Measurements from ENCODE around the gene RNF13. TPM values are rescaled to one million over a fixed set of nuclear protein-coding genes. Genes with fewer than 3 reads are reported as not detected.
"Not testable (repeated sequence)": the region's sequence is repeated elsewhere in the genome, so short reads cannot be mapped to it uniquely, and the experiment has no call there.

RNF13 gene
- total RNA-seq, 2 donors from 2014 or later, result 51.9 to 84.0 TPM

DNA sequence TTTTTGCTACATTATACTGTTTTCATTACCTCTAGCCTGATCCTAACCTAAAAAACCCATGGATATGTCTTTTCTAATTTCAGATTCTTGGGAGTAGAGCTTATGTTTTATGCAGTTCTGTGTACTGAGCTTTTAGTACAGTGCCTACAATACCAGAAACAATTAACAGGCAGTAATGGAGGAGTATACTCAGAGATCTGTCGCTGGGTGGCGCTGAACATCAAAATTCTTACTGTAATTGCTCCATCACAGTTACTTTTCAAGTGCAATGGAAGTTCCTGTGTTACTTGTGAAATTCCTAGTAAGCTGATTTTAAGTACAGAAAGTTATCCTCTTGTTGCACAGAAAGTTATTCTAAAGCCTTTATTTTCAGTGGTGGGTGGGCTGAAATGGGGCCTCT lies 66.9 kb downstream of the RNF13 start:
- Histone ChIP-seq H3K27ac (no peak overlapping the region), H3K27me3 (replicated peaks; ENCODE audit: insufficient read depth) (no peaks in the 10 kb centered on the region), H3K4me3 (no peak overlapping the region), H3K4me1 (ENCODE audit: control insufficient read depth in 1 of 2, low read depth in 2 of 2) (peaks cover 0 to 11% of the 10 kb centered on the region in 2 donors), H3K36me3 (no peaks in the 10 kb centered on the region), H3K9me3 (no peaks in the 10 kb centered on the region)
- DNase-seq (ENCODE audit: low spot score), result no peak
- ATAC-seq (ENCODE audit: insufficient number of reproducible peaks, low FRiP score, low read depth), result peak; percentile 41
- TF ChIP-seq, protein P1, sequence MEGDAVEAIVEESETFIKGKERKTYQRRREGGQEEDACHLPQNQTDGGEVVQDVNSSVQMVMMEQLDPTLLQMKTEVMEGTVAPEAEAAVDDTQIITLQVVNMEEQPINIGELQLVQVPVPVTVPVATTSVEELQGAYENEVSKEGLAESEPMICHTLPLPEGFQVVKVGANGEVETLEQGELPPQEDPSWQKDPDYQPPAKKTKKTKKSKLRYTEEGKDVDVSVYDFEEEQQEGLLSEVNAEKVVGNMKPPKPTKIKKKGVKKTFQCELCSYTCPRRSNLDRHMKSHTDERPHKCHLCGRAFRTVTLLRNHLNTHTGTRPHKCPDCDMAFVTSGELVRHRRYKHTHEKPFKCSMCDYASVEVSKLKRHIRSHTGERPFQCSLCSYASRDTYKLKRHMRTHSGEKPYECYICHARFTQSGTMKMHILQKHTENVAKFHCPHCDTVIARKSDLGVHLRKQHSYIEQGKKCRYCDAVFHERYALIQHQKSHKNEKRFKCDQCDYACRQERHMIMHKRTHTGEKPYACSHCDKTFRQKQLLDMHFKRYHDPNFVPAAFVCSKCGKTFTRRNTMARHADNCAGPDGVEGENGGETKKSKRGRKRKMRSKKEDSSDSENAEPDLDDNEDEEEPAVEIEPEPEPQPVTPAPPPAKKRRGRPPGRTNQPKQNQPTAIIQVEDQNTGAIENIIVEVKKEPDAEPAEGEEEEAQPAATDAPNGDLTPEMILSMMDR (IDR thresholded peaks at IDR 0.05), result peak; percentile 55

DNA sequence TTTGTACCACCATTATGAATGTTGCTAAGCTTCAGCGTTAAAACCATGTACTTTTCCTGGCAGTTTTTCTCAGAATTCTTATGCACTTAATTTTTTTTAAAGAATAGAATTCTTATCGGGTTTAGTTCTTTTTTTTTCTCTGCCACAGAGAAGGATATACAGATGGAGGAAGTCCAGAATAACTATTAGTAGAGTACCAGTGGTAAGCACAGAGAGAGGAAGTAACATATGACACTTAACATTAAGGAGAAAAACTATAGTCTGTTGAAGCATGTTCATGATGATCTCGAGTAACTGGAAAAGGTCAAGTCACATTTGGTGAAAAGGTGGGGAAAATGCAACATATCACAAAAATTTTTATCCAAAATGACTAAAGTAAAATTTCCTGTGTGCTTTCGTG lies 68.9 kb downstream of the RNF13 start:
- TF ChIP-seq, protein P1 (IDR thresholded peaks at IDR 0.05), result no peak
- Histone ChIP-seq H3K4me3 (no peak overlapping the region), H3K36me3 (no peaks in the 10 kb centered on the region), H3K9me3 (no peaks in the 10 kb centered on the region), H3K4me1 (ENCODE audit: control insufficient read depth in 1 of 2, low read depth in 2 of 2) (peaks cover 0 to 11% of the 10 kb centered on the region in 2 donors), H3K27me3 (replicated peaks; ENCODE audit: insufficient read depth) (no peaks in the 10 kb centered on the region), H3K27ac (no peak overlapping the region)
- no peak for ATAC-seq (ENCODE audit: insufficient number of reproducible peaks, low FRiP score, low read depth)
- DNase-seq (ENCODE audit: low spot score), result no peak

DNA sequence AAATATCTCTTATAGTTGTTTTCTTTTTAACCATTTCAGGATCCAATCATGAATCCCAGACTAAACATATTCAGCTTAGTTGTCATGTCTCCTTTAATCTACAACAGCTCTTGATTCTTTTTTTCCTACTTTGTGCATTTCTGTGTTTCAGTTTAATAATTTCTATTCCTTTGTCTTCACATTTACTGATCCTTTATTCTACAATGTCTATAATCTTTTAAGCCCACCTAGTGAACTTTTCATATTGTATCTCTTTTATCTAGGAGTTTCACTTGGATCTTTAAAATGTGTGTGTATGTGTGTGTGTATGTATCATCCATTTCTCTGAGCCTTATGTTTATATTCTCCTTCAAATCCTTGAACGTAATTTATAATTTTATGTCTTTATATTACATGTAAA lies 70.1 kb downstream of the RNF13 start:
- H3K9me3 ChIP-seq, result no peaks in the 10 kb centered on the region
- no peaks in the 10 kb centered on the region for H3K36me3 ChIP-seq
- DNase-seq (ENCODE audit: low spot score), result no peak
- H3K4me1 ChIP-seq (ENCODE audit: control insufficient read depth in 1 of 2, low read depth in 2 of 2), result peaks cover 0 to 11% of the 10 kb centered on the region in 2 donors
- no peak overlapping the region for H3K4me3 ChIP-seq
- ATAC-seq (ENCODE audit: insufficient number of reproducible peaks, low FRiP score, low read depth), result no peak
- no peak overlapping the region for H3K27ac ChIP-seq
- TF ChIP-seq, protein P1 (IDR thresholded peaks at IDR 0.05), result no peak
- H3K27me3 ChIP-seq (replicated peaks; ENCODE audit: insufficient read depth), result no peaks in the 10 kb centered on the region

DNA sequence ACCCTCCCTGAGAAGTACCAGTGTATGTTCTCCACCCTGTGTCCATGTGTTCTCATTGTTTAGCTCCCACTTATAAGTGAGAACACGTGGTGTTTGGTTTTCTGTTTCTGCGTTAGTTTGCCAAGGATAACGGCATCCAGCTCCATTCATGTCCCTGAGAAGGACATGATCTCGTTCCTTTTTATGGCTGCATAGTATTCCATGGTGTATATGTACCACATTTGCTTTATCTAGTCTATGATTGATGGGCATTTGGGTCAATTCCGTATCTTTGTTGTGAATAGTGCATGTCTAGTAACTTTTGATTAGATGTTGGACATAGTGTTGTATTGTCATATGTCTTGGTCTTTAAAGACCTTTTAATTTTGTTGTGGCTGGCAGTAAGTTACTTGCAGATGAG lies 70.8 kb downstream of the RNF13 start:
- not testable (repeated sequence) for H3K36me3 ChIP-seq; H3K27me3 ChIP-seq (replicated peaks; ENCODE audit: insufficient read depth); DNase-seq (ENCODE audit: low spot score); H3K9me3 ChIP-seq; H3K4me3 ChIP-seq; H3K27ac ChIP-seq; ATAC-seq (ENCODE audit: insufficient number of reproducible peaks, low FRiP score, low read depth)
- H3K4me1 ChIP-seq (ENCODE audit: control insufficient read depth in 1 of 2, low read depth in 2 of 2), result peaks cover 0 to 11% of the 10 kb centered on the region in 2 donors

DNA sequence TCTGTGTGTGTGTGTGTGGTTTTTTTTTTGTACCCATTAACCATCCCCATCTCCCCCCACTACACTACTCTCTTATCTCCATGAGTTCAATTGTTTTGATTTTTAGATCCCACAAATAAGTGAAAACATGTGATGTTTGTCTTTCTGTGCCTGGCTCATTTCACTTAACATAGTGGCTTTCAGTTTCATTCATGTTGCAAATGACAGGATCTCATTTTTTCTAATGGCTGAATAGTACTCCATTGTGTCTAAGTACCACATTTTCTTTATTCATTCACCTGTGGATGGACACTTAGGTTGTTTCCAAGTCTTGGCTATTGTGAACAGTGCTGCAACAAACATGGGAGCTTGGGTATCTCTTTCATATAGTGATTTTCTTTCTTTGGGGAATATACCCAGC lies 71.8 kb downstream of the RNF13 start:
- H3K9me3 ChIP-seq; DNase-seq (ENCODE audit: low spot score); ATAC-seq (ENCODE audit: insufficient number of reproducible peaks, low FRiP score, low read depth); H3K27ac ChIP-seq; H3K27me3 ChIP-seq (replicated peaks; ENCODE audit: insufficient read depth); H3K4me3 ChIP-seq; H3K36me3 ChIP-seq: not testable (repeated sequence)
- peaks cover 0 to 14% of the 10 kb centered on the region in 2 donors for H3K4me1 ChIP-seq (ENCODE audit: control insufficient read depth in 1 of 2, low read depth in 2 of 2)

DNA sequence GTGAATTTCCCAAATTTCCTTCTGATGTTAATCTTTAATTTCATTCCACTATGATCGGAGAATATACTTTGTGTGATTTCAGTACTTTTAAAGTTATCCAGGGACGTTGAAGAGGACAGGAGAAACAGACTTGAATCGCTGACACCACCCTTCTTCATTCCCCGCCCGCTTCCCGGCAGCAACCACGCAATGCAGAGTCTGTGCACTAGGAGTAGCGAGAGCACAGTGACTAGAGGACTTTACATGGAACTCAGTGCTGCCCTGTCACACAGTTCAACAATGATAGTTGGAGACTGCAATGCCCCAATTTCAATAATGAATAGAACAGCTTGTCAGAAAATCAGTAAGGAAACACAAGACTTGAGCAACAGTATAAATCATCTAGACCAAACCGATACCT lies 73.9 kb downstream of the RNF13 start:
- no peaks in the 10 kb centered on the region for H3K27me3 ChIP-seq (replicated peaks; ENCODE audit: insufficient read depth)
- H3K4me3 ChIP-seq, result no peak overlapping the region
- H3K4me1 ChIP-seq (ENCODE audit: control insufficient read depth in 1 of 2, low read depth in 2 of 2), result peaks cover 0 to 18% of the 10 kb centered on the region in 2 donors
- no peak overlapping the region for H3K27ac ChIP-seq
- TF ChIP-seq, protein P1 (IDR thresholded peaks at IDR 0.05), result no peak
- no peak for ATAC-seq (ENCODE audit: insufficient number of reproducible peaks, low FRiP score, low read depth)
- no peaks in the 10 kb centered on the region for H3K9me3 ChIP-seq
- no peak for DNase-seq (ENCODE audit: low spot score)
- no peaks in the 10 kb centered on the region for H3K36me3 ChIP-seq
